ENCODE data around the gene PNRC2. TPM values are rescaled to one million over a fixed set of nuclear protein-coding genes. Genes with fewer than 3 reads are reported as not detected.

PNRC2 gene
- polyA plus RNA-seq, 4 donors: 114 to 181 (median 126) TPM

- WGBS, 3 donors: 0 to 1% (median 1%) methylated on average over 24 to 30 of the region's 30 CpGs
- FAIRE-seq: no peak
- peak overlapping the region; percentile 28 to 83 (median 78) for H3K4me3 ChIP-seq (ENCODE audit: low read depth in 1 of 3, low read length in 3 of 3)
- peaks cover 0 to 10% (median 5%) of the 10 kb centered on the region in 3 donors for H3K4me1 ChIP-seq (ENCODE audit: control insufficient read depth in 3 of 3, insufficient read depth in 2 of 3, low read depth in 1 of 3, low read length in 2 of 3)
- H3K27me3 ChIP-seq (ENCODE audit: control insufficient read depth in 3 of 3, insufficient read depth in 3 of 3, low read length in 3 of 3): no peaks in the 10 kb centered on the region
- no peaks in the 10 kb centered on the region for H3K9me3 ChIP-seq (ENCODE audit: control insufficient read depth in 2 of 2, insufficient read depth in 1 of 2, low read depth in 1 of 2, low read length in 1 of 2)
- peak overlapping the region; percentile 84 to 99 (median 97) for H3K27ac ChIP-seq (ENCODE audit: low read depth in 1 of 3, low read length in 2 of 3)
- no peaks in the 10 kb centered on the region for H3K36me3 ChIP-seq (ENCODE audit: control insufficient read depth in 3 of 3, insufficient read depth in 2 of 3, low read depth in 1 of 3, low read length in 3 of 3)
- DNase-seq: peak; percentile 95 to 97
These were observed 693 bp upstream of the PNRC2 start for GRCh38 chr1:23958810-23959460.

DNA sequence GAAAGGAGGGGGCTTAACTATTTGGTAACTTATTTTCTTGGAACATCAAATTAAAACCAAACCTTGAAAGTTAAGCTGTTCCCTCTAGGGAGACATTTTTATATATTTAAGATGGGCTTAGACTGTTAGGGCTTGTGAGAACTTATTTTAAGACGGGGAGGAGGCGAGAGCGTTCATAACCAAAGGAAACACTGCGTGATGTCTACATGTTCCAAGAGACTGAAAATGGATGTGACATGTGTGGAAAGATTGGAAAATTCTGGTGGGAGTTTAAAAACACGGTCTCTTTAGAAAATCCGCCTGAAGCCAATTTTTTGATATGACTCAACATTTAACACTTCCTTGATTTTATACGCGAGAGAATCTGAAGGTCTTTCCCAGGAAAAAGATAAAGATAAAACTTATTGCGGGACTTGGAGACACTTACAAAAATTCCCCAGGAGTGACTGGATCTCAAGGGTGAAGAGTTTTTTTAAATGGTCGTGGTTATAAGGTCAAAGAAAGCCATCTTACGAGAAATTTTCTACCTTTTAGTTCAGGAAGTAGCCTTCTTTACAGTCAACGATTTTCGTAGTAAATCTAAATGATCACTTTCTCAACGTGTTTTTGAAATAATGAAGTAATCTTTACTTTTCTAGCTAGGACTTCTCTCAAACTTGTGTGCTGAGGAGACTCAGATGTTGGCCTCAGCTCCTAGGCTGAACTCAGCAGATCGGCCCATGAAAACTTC, 828 bp downstream of the PNRC2 start:
- H3K36me3 ChIP-seq (ENCODE audit: control insufficient read depth in 3 of 3, insufficient read depth in 2 of 3, low read depth in 1 of 3, low read length in 3 of 3): no peaks in the 10 kb centered on the region
- peak overlapping the region; percentile 78 to 93 (median 83) for H3K4me3 ChIP-seq (ENCODE audit: low read depth in 1 of 3, low read length in 3 of 3)
- WGBS, 3 donors: 0% methylated on average over 15 of the region's 15 CpGs
- H3K4me1 ChIP-seq (ENCODE audit: control insufficient read depth in 3 of 3, insufficient read depth in 2 of 3, low read depth in 1 of 3, low read length in 2 of 3): peaks cover 0 to 16% (median 0%) of the 10 kb centered on the region in 3 donors
- no peaks in the 10 kb centered on the region for H3K9me3 ChIP-seq (ENCODE audit: control insufficient read depth in 2 of 2, insufficient read depth in 1 of 2, low read depth in 1 of 2, low read length in 1 of 2)
- DNase-seq (peak in 1 of 2 donors; percentile 39), FAIRE-seq (no peak)
- no peaks in the 10 kb centered on the region for H3K27me3 ChIP-seq (ENCODE audit: control insufficient read depth in 3 of 3, insufficient read depth in 3 of 3, low read length in 3 of 3)
- H3K27ac ChIP-seq (ENCODE audit: low read depth in 1 of 3, low read length in 2 of 3): peak overlapping the region; percentile 97 to 99 (median 98)

DNA sequence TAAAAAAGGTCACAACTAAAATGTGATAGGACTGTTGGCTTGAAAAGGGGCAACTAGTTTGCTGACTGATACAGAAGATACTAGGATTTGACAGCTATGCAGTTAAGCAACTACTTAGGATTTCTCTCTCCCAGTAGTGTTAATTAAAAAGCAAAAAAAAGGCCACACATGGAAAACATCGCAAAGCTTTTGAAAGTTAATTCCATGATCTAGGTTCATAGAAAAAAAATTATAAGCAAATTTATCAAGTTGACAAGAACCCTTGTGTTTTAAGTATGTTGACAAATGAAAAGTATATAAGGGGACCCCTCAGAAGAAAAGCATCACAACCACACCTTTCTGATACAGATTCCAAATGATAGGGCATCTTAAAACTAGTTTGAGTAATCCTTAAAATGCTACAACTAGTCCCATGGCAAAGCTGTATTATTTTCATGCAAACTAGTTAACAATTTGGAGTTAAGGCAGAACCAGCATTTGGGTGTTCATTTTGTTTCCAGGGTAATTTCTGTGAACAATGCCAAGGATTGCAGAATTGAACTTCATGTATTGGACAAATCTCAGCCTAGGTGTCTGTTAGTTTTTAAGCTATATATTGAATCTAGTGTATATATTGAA, 4.1 kb downstream of the PNRC2 start:
- Histone ChIP-seq H3K27ac (ENCODE audit: low read depth in 1 of 3, low read length in 2 of 3) (peak overlapping the region in 1 of 3 donors; percentile 51), H3K4me1 (ENCODE audit: control insufficient read depth in 3 of 3, insufficient read depth in 2 of 3, low read depth in 1 of 3, low read length in 2 of 3) (peaks cover 0 to 7% (median 0%) of the 10 kb centered on the region in 3 donors), H3K4me3 (ENCODE audit: low read depth in 1 of 3, low read length in 3 of 3) (no peak overlapping the region), H3K9me3 (ENCODE audit: control insufficient read depth in 2 of 2, insufficient read depth in 1 of 2, low read depth in 1 of 2, low read length in 1 of 2) (no peaks in the 10 kb centered on the region), H3K36me3 (ENCODE audit: control insufficient read depth in 3 of 3, insufficient read depth in 2 of 3, low read depth in 1 of 3, low read length in 3 of 3) (peaks cover 0 to 1% (median 0%) of the 10 kb centered on the region in 3 donors), H3K27me3 (ENCODE audit: control insufficient read depth in 3 of 3, insufficient read depth in 3 of 3, low read length in 3 of 3) (no peaks in the 10 kb centered on the region)
- no peak for DNase-seq
- 74 to 85% (median 80%) methylated on average over 1 of the region's 1 CpG for WGBS, 3 donors
- FAIRE-seq: no peak

GRCh38 chr1:23964235-23964668, 4.6 kb downstream of the PNRC2 start:
- no peaks in the 10 kb centered on the region for H3K9me3 ChIP-seq (ENCODE audit: control insufficient read depth in 2 of 2, insufficient read depth in 1 of 2, low read depth in 1 of 2, low read length in 1 of 2)
- no peak overlapping the region for H3K4me3 ChIP-seq (ENCODE audit: low read depth in 1 of 3, low read length in 3 of 3)
- no peak for FAIRE-seq
- 50 to 73% (median 57%) methylated on average over 3 of the region's 3 CpGs for WGBS, 3 donors
- peak overlapping the region in 2 of 3 donors; percentile 27 to 51 for H3K27ac ChIP-seq (ENCODE audit: low read depth in 1 of 3, low read length in 2 of 3)
- peaks cover 0 to 6% (median 0%) of the 10 kb centered on the region in 3 donors for H3K4me1 ChIP-seq (ENCODE audit: control insufficient read depth in 3 of 3, insufficient read depth in 2 of 3, low read depth in 1 of 3, low read length in 2 of 3)
- no peak for DNase-seq
- no peaks in the 10 kb centered on the region for H3K27me3 ChIP-seq (ENCODE audit: control insufficient read depth in 3 of 3, insufficient read depth in 3 of 3, low read length in 3 of 3)
- H3K36me3 ChIP-seq (ENCODE audit: control insufficient read depth in 3 of 3, insufficient read depth in 2 of 3, low read depth in 1 of 3, low read length in 3 of 3): peaks cover 0 to 1% (median 0%) of the 10 kb centered on the region in 3 donors

DNA sequence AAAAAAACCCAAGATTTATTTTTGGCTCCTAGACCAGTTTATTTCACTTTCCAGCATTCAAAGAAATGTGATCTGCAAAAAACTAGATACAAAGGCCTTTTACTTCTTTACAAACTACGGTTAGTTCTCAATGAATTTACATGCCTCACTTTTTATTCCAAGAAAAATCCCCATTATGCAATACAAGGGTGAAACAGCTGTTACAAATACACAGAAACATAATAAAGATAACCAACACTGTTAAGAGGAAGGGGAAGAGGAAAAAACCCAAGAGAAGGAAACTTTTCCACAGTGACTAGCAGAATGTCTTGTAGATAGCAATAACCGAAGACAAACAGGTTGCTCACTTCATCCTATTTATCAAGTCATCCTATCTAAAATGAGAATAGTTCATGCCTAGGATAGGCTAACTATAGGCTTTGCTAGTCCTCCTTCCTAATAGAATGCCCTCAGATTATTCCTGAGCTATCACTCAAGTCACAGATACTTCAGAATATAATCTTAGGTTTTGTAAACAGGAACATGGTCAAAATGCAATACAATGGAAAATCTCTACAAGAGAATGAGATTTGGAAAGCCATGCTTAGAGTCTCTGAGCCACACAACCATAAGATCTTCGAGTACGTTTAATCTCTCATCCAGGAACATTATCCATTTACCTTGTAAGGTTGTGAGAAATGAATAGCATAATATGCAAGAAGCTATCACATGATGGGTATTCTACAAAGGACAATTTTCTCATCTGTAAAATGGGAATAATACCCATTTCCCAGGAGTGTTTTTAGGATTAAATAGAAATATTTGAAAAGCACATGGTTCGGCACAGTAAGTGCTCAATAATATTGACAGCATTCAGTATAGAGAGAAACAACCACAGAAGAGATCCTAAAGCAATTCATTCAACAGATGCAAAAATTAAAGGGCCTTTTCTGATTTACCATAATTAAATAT, 5.4 kb downstream of the PNRC2 start:
- H3K4me3 ChIP-seq (ENCODE audit: low read depth in 1 of 3, low read length in 3 of 3): no peak overlapping the region
- FAIRE-seq (no peak), DNase-seq (peak in 1 of 2 donors; percentile 54)
- WGBS, 3 donors: 56 to 64% (median 60%) methylated on average over 5 of the region's 5 CpGs
- H3K9me3 ChIP-seq (ENCODE audit: control insufficient read depth in 2 of 2, insufficient read depth in 1 of 2, low read depth in 1 of 2, low read length in 1 of 2): no peaks in the 10 kb centered on the region
- peak overlapping the region in 2 of 3 donors; percentile 31 to 51 for H3K27ac ChIP-seq (ENCODE audit: low read depth in 1 of 3, low read length in 2 of 3)
- peaks cover 0 to 6% (median 0%) of the 10 kb centered on the region in 3 donors for H3K4me1 ChIP-seq (ENCODE audit: control insufficient read depth in 3 of 3, insufficient read depth in 2 of 3, low read depth in 1 of 3, low read length in 2 of 3)
- no peaks in the 10 kb centered on the region for H3K27me3 ChIP-seq (ENCODE audit: control insufficient read depth in 3 of 3, insufficient read depth in 3 of 3, low read length in 3 of 3)
- H3K36me3 ChIP-seq (ENCODE audit: control insufficient read depth in 3 of 3, insufficient read depth in 2 of 3, low read depth in 1 of 3, low read length in 3 of 3): peaks cover 0 to 1% (median under 1%) of the 10 kb centered on the region in 3 donors

GRCh38 chr1:23966973-23967493, 7.4 kb downstream of the PNRC2 start:
- Histone ChIP-seq H3K27me3 (ENCODE audit: control insufficient read depth in 3 of 3, insufficient read depth in 3 of 3, low read length in 3 of 3) (no peaks in the 10 kb centered on the region), H3K4me1 (ENCODE audit: control insufficient read depth in 3 of 3, insufficient read depth in 2 of 3, low read depth in 1 of 3, low read length in 2 of 3) (peaks cover 0 to 6% (median 0%) of the 10 kb centered on the region in 3 donors), H3K9me3 (ENCODE audit: control insufficient read depth in 2 of 2, insufficient read depth in 1 of 2, low read depth in 1 of 2, low read length in 1 of 2) (no peaks in the 10 kb centered on the region), H3K4me3 (ENCODE audit: low read depth in 1 of 3, low read length in 3 of 3) (no peak overlapping the region), H3K27ac (ENCODE audit: low read depth in 1 of 3, low read length in 2 of 3) (no peak overlapping the region), H3K36me3 (ENCODE audit: control insufficient read depth in 3 of 3, insufficient read depth in 2 of 3, low read depth in 1 of 3, low read length in 3 of 3) (peaks cover 0 to 9% (median 7%) of the 10 kb centered on the region in 3 donors)
- FAIRE-seq (no peak), DNase-seq (no peak)

DNA sequence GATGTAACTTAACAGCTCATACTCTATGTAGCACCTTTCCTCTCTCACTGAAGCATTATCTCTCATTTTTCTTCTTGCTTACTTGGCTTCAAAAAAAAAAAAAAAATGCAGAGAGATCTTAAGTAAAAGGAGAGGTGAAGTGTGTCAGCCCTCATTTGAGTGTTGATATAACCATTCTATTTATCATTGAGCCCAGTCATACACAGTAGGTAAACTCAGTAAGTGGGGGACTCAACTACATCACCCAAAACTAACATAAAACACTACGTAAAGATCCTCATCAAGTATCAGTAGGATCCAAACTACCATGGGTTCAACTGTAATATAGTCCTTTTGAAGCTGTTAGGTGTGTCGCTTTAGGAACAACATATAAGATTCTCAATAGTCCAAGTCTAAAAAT, 8.2 kb downstream of the PNRC2 start:
- Histone ChIP-seq H3K27me3 (ENCODE audit: control insufficient read depth in 3 of 3, insufficient read depth in 3 of 3, low read length in 3 of 3) (no peaks in the 10 kb centered on the region), H3K9me3 (ENCODE audit: control insufficient read depth in 2 of 2, insufficient read depth in 1 of 2, low read depth in 1 of 2, low read length in 1 of 2) (no peaks in the 10 kb centered on the region), H3K27ac (ENCODE audit: low read depth in 1 of 3, low read length in 2 of 3) (no peak overlapping the region), H3K4me3 (ENCODE audit: low read depth in 1 of 3, low read length in 3 of 3) (no peak overlapping the region), H3K4me1 (ENCODE audit: control insufficient read depth in 3 of 3, insufficient read depth in 2 of 3, low read depth in 1 of 3, low read length in 2 of 3) (peaks cover 0 to 6% (median 0%) of the 10 kb centered on the region in 3 donors), H3K36me3 (ENCODE audit: control insufficient read depth in 3 of 3, insufficient read depth in 2 of 3, low read depth in 1 of 3, low read length in 3 of 3) (peaks cover 0 to 17% (median 7%) of the 10 kb centered on the region in 3 donors)
- 48 to 60% (median 53%) methylated on average over 2 of the region's 2 CpGs for WGBS, 3 donors
- no peak for FAIRE-seq
- DNase-seq: no peak
